ENCODE results near the gene CNNM3. TPM values are rescaled to one million over a fixed set of nuclear protein-coding genes. Genes with fewer than 3 reads are reported as not detected.
"Not testable (repeated sequence)": the region's sequence is repeated elsewhere in the genome, so short reads cannot be mapped to it uniquely, and the experiment has no call there.

CNNM3 gene
- total RNA-seq, 1 donor from 2014 or later, result 26.4 TPM

- ATAC-seq, result peak; percentile 94
Measured at GRCh38 chr2:96857667-96858372, 41.8 kb downstream of the CNNM3 start, which contains the start of gene ANKRD39. ANKRD39 (minus strand) TSS chr2:96858016; CDS start chr2:96857987, 29 bp downstream.

GRCh38 chr2:96859099-96859649, 43.1 kb downstream of the CNNM3 start:
- intact Hi-C loops (cut with DNase I), result no loop called here
- DNase-seq (ENCODE audit: low spot score), result peak; percentile 83
- ATAC-seq, result peak; percentile 3

More at GRCh38 chr2:96857667-96858372, 41.8 kb downstream of the CNNM3 start, which contains the start of gene ANKRD39:
- DNase-seq (ENCODE audit: low spot score), result peak; percentile 99
- intact Hi-C loops (cut with DNase I), result no loop called here

DNA sequence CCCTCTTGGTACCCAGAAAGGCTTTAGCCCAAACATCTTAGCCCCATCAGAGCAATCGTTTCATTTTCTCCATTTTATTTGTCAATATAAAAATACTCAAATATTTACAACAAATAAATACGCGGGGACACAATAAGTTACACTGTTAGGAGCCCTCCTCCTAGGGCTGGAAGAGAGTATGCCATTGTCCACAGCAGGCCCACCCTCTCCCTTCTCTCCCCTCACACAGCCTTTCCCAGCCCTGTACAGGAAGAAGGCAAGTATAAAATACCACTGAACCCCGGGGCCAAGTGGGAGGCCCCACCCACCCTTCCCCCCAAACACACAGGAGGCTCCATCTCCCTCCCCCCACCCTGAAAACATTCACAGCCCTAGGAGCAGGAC, 43.6 kb downstream of the CNNM3 start:
- intact Hi-C loops (cut with DNase I), result loop anchor here (10.0 kb wide), 1 partner anchor 45 kb away; the partner anchor contains the start of gene CNNM3
- DNase-seq (ENCODE audit: low spot score) (no peak), ATAC-seq (no peak)

- DNase-seq (ENCODE audit: low spot score), result no peak
- intact Hi-C loops (cut with DNase I), result loop anchor here (10.0 kb wide), 1 partner anchor 46 kb away; the partner anchor contains the start of gene CNNM3
- no peak for ATAC-seq
Measured at GRCh38 chr2:96860065-96861029, 44.3 kb downstream of the CNNM3 start.

GRCh38 chr2:96861074-96861473, 45.0 kb downstream of the CNNM3 start:
- ATAC-seq (no peak), DNase-seq (ENCODE audit: low spot score) (no peak)
- intact Hi-C loops (cut with DNase I), result loop anchor here (10.0 kb wide), 1 partner anchor 46 kb away; the partner anchor contains the start of gene CNNM3

DNA sequence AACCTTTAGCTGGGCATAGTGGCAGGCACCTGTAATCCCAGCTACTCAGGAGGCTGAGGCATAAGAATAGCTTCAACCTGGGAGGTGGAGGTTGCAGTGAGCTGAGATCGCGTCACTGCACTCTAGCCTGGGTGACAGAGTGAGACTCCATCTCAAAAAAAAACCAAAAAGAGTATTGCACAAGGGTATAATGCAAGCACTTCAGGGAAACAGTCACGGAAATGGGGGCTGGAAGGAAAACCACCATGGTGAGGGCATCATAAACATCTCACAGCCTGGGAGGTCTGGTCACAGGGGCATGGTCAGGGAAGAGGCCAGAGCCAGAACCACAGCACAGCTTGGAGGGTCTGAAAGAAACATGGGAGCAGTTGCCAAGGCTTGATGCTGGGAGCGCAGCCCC, 47.0 kb downstream of the CNNM3 start:
- intact Hi-C loops (cut with DNase I), result loop anchor here (10.0 kb wide), 1 partner anchor 48 kb away; the partner anchor contains the start of gene CNNM3
- ATAC-seq; DNase-seq (ENCODE audit: low spot score): not testable (repeated sequence)

GRCh38 chr2:96863575-96864342, 47.7 kb downstream of the CNNM3 start:
- peak; percentile 54 for DNase-seq (ENCODE audit: low spot score)
- intact Hi-C loops (cut with DNase I), result loop anchor here (10.0 kb wide), 1 partner anchor 49 kb away; the partner anchor contains the start of gene CNNM3

GRCh38 chr2:96864343-96865091, 48.4 kb downstream of the CNNM3 start:
- no peak for DNase-seq (ENCODE audit: low spot score)
- ATAC-seq, result no peak
- intact Hi-C loops (cut with DNase I), result loop anchor here (5.0 to 10.0 kb wide), 2 partner anchors 50 to 88 kb away; partner anchors contain the start of gene CNNM3

More at GRCh38 chr2:96863575-96864342, 47.7 kb downstream of the CNNM3 start:
- ATAC-seq, result no peak

DNA sequence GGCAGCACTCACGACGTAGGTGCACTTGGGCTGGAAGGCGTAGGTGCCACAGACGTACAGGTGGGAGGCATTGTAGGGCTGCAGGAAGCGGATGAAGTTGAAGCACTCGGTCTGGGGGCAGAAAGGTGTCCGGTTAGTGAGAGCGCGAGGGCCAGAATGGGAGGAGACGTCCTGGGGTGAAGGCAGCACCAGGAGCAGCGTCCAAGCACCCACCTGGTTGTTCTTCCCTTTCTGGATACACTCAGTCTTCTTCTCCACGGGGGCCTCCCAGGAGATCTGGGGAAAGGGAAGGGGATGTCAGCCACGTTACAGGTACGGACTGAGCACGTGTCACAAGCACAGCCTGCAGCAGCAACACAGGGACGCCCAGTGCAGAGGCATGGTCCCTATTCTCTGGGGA, 49.6 kb downstream of the CNNM3 start:
- intact Hi-C loops (cut with DNase I), result loop anchor here (5.0 to 10.0 kb wide), 2 partner anchors 51 to 87 kb away; partner anchors contain the start of gene CNNM3
- DNase-seq (ENCODE audit: low spot score) (peak; percentile 53), ATAC-seq (no peak)

GRCh38 chr2:96866149-96866548, 50.1 kb downstream of the CNNM3 start:
- ATAC-seq (no peak), DNase-seq (ENCODE audit: low spot score) (no peak)
- intact Hi-C loops (cut with DNase I), result loop anchor here (5.0 to 10.0 kb wide), 2 partner anchors 51 to 86 kb away; partner anchors contain the start of gene CNNM3

DNA sequence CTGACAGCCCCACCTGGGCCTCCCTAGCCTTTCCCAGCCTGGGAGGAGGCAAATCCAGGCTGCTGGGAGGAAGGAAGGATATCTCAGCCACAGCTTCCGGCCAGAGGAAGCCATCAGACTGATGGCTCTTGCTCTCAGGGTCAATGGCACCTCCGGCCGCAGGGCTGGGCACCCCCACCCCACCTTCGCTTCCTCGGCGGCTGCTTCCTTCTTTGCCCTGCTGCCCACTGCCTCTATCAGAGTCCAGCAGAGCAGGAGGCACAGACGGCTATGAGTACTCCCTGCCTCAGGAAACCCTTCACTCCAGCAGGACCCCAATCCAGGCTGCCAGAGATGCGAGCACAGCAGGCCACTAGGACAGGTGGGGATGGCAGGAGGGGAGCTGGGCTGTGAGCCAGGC, 50.5 kb downstream of the CNNM3 start:
- intact Hi-C loops (cut with DNase I), result loop anchor here (5.0 to 10.0 kb wide), 2 partner anchors 52 to 86 kb away; partner anchors contain the start of gene CNNM3
- DNase-seq (ENCODE audit: low spot score) (no peak), ATAC-seq (no peak)

DNA sequence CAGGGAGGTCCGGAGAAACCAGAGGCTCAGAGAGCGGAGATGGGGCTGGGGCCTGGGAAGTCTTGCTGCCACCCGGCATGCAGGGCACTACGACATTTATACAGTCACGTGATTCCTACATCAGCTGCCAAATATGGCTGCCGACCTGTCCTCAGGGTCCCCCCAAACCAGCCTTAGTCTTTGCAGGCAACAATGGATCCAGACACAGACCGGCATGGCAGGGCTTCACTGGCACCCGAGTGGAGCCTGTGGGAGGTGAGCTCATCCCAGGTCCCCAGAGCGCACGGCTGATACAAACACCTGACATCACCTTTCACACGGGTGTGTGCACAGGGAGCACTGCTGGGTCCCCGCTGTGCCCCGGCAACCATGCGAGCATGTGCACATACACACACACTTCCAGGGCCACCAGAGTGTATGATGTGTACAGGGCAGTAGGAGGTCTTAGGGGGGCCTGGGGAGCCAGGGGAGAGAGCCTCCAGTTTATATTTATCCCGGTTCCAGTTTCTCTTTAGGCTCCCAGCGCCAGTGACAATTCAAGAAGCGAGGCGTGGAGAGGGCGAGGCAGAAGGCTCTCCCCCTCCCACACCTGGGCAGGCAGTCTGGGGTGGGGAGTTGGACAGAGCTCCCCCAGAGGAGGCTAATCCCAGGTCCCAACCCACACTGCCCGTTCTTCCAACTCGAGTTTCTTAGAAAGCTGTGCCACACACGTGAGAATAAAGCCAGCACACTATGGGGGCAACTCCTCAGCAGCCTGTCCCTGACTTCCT, 51.1 kb downstream of the CNNM3 start:
- no peak for DNase-seq (ENCODE audit: low spot score)
- no peak for ATAC-seq
- intact Hi-C loops (cut with DNase I), result loop anchor here (5.0 to 10.0 kb wide), 2 partner anchors 52 to 85 kb away; partner anchors contain the start of gene CNNM3

- peak; percentile 65 for DNase-seq (ENCODE audit: low spot score)
- ATAC-seq, result no peak
- intact Hi-C loops (cut with DNase I), result loop anchor here (5.0 to 10.0 kb wide), 2 partner anchors 53 to 84 kb away; partner anchors contain the start of gene CNNM3
Measured at GRCh38 chr2:96867756-96868554, 51.9 kb downstream of the CNNM3 start.

GRCh38 chr2:96868555-96869280, 52.6 kb downstream of the CNNM3 start:
- DNase-seq (ENCODE audit: low spot score) (peak; percentile 94), ATAC-seq (peak; percentile 85)
- intact Hi-C loops (cut with DNase I), result loop anchor here (5.0 to 10.0 kb wide), 2 partner anchors 54 to 84 kb away; partner anchors contain the start of gene CNNM3

Data from sciatic nerve (tissue), 2 donors.